OCI-LY7 (cell line): ENCODE data around the gene MMP21. TPM values are rescaled to one million over a fixed set of nuclear protein-coding genes. Genes with fewer than 3 reads are reported as not detected.

Source experiments
- BruUV-seq: library from RNA; stranded (reverse); fragments of 400-500 nt; replicated peaks from 2 replicates; lab custom pipeline; 2021; lab: Mats Ljungman, UMichigan
- CTCF ChIA-PET: fragments of 300-600 bp; sonication (Branson Sonifier 250); formaldehyde crosslinking; loops from one replicate; lab custom pipeline; 2022; ENCODE audit warnings: antibody characterized with exemption; ENCODE audit not compliant: unreplicated experiment; lab: Charles Lee
- POLR2A ChIA-PET: fragments of 300-600 bp; sonication (Branson Sonifier 250); formaldehyde crosslinking; loops from one replicate; lab custom pipeline; 2022; ENCODE audit warnings: antibody characterized with exemption; lab: Charles Lee
- DNase-seq: peaks from one replicate; pipeline ENCODE4 v3.0.0-alpha.2; 2015; ENCODE audit warnings: low spot score
- H2AFZ ChIP-seq: fragments of 200-600 bp; sonication (generic), shearing (Covaris generic); 2 replicates; pipeline ENCODE4 v1.6.1; 2014; ENCODE audit warnings: mild to moderate bottlenecking, antibody characterized with exemption, low read length, moderate library complexity
- H3K27ac ChIP-seq: fragments of 200-600 bp; sonication (generic); 2 replicates; pipeline ENCODE4 v1.5.1; 2014; ENCODE audit warnings: mixed run types, low read depth, mild to moderate bottlenecking, moderate library complexity, low read length, inconsistent platforms; ENCODE audit not compliant: poor library complexity, severe bottlenecking
- H3K36me3 ChIP-seq: fragments of 200-600 bp; sonication (generic); 2 replicates; pipeline ENCODE4 v1.6.1; 2014; ENCODE audit warnings: mild to moderate bottlenecking, antibody characterized with exemption, low read length, moderate library complexity, mixed read lengths; ENCODE audit not compliant: insufficient read depth
- H3K4me1 ChIP-seq: fragments of 200-600 bp; sonication (generic); 2 replicates; pipeline ENCODE4 v1.5.1; 2014; ENCODE audit warnings: mild to moderate bottlenecking, low read length; ENCODE audit not compliant: insufficient read depth, poor library complexity, severe bottlenecking
- H3K4me2 ChIP-seq: fragments of 200-600 bp; sonication (generic); 2 replicates; pipeline ENCODE4 v1.6.1; 2014; ENCODE audit warnings: mild to moderate bottlenecking, low read length
- H3K4me3 ChIP-seq: fragments of 200-600 bp; sonication (generic); 2 replicates; pipeline ENCODE4 v1.5.1; 2014; ENCODE audit warnings: mild to moderate bottlenecking, low read depth, low read length; ENCODE audit not compliant: poor library complexity, severe bottlenecking
- H3K79me2 ChIP-seq: fragments of 200-600 bp; sonication (generic); 2 replicates; pipeline ENCODE4 v1.6.1; 2016; ENCODE audit warnings: low read depth, mild to moderate bottlenecking, low read length, moderate library complexity, mixed read lengths; ENCODE audit not compliant: insufficient read depth
- H3K9me2 ChIP-seq: fragments of 200-600 bp; sonication (generic); 2 replicates; pipeline ENCODE4 v1.6.1; 2016; ENCODE audit warnings: mild to moderate bottlenecking, low read length, mixed read lengths; ENCODE audit not compliant: insufficient read depth
- H3K9me3 ChIP-seq: fragments of 200-600 bp; sonication (generic); 2 replicates; pipeline ENCODE4 v1.6.1; 2014; ENCODE audit warnings: mild to moderate bottlenecking, mixed run types, low read length, mixed read lengths
- H4K20me1 ChIP-seq: fragments of 200-600 bp; sonication (generic); 2 replicates; pipeline ENCODE4 v1.6.1; 2014; ENCODE audit warnings: mild to moderate bottlenecking, antibody characterized with exemption, low read length, moderate library complexity, mixed read lengths; ENCODE audit not compliant: insufficient read depth
- CTCF ChIP-seq: fragments of 200-600 bp; sonication (generic); conservative IDR thresholded peaks from 2 replicates; pipeline ENCODE4 v1.5.1; 2014; ENCODE audit warnings: mild to moderate bottlenecking, antibody characterized with exemption, low read length, moderate library complexity, mixed read lengths
- EZH2phosphoT487 ChIP-seq: fragments of 200-600 bp; sonication (generic); IDR thresholded peaks from 2 replicates; pipeline ENCODE4 v1.6.1; 2018; ENCODE audit warnings: low read depth, borderline replicate concordance, mild to moderate bottlenecking, mixed run types, antibody characterized with exemption, low read length, moderate library complexity, mixed read lengths
- intact Hi-C: fragments of 100-400 bp; cut with micrococcal nuclease; formaldehyde crosslinking; loops from one replicate; pipeline ENCODE4 v1.10.0; 2022; ENCODE audit not compliant: unreplicated experiment
- total RNA-seq, 2 experiments: library from RNA; depleted of rRNA in 1 of 2; stranded (reverse); fragments of >200 nt in 1 of 2; shearing (Covaris generic) in 1 of 2; gene quantifications; 2 replicates each; pipeline ENCODE4 v1.2.3, GENCODE V29; 2014 to 2022

The MMP21 gene
- total RNA-seq, 2 experiments from 2014 or later: not detected

- no peaks in the 10 kb centered on the region for H3K36me3 ChIP-seq
- no peak overlapping the region for H3K4me2 ChIP-seq
- no peaks in the 10 kb centered on the region for H3K9me3 ChIP-seq
- BruUV-seq: no TSS peak
- no peak overlapping the region for H3K4me3 ChIP-seq
- peaks cover 6% of the 10 kb centered on the region for H3K4me1 ChIP-seq
- intact Hi-C loops: no loop called here
- no peak for DNase-seq
- ChIA-PET CTCF (no interaction called here), POLR2A (interaction anchor here (1.0 to 3.2 kb wide), 3 partner anchors 13 to 26 kb away, joined by 3 to 27 read pairs (median 6); no protein-coding TSS in a partner anchor)
- no peaks in the 10 kb centered on the region for H3K79me2 ChIP-seq
- no peak overlapping the region for H3K27ac ChIP-seq
- no peak overlapping the region for H2AFZ ChIP-seq
- TF ChIP-seq EZH2phosphoT487: no peak
- TF ChIP-seq CTCF: no peak
- no peaks in the 10 kb centered on the region for H3K9me2 ChIP-seq
- H4K20me1 ChIP-seq: no peaks in the 10 kb centered on the region
Measured at GRCh38 chr10:125782616-125783015, 7.0 kb upstream of the MMP21 start.

DNA sequence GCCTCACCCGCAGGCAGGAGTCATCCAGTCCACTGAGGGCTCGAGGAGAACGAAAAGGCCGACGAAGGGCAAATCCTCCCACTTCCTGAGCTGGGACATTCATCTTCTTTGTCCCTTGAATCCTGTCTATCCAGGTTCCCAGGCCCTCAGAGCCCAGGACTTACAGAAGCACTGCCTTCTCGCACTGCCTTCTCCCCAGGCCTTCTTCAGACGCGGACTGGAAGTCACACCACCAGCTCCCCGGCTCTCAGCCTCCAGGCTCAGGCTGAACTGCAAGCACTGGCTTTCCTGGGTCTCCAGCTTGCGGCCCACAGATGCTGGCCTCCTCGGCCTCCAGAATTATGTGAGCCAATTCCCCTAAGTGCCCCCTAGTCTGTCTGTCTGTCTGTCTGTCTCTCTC, 6.4 kb upstream of the MMP21 start:
- POLR2A ChIA-PET: interaction anchor here (2.0 kb wide), 1 partner anchor 14 kb away, joined by 6 read pairs; no protein-coding TSS in a partner anchor
- peaks cover 6% of the 10 kb centered on the region for H3K4me1 ChIP-seq
- H3K4me2 ChIP-seq: no peak overlapping the region
- H3K9me2 ChIP-seq: no peaks in the 10 kb centered on the region
- CTCF ChIA-PET: no interaction called here
- DNase-seq: no peak
- H3K9me3 ChIP-seq: no peaks in the 10 kb centered on the region
- TF ChIP-seq EZH2phosphoT487: no peak
- no peak for TF ChIP-seq CTCF
- no peaks in the 10 kb centered on the region for H4K20me1 ChIP-seq
- no peak overlapping the region for H3K27ac ChIP-seq
- no TSS peak for BruUV-seq
- H3K36me3 ChIP-seq: no peaks in the 10 kb centered on the region
- H3K79me2 ChIP-seq: no peaks in the 10 kb centered on the region
- intact Hi-C loops: no loop called here
- no peak overlapping the region for H3K4me3 ChIP-seq
- H2AFZ ChIP-seq: no peak overlapping the region

DNA sequence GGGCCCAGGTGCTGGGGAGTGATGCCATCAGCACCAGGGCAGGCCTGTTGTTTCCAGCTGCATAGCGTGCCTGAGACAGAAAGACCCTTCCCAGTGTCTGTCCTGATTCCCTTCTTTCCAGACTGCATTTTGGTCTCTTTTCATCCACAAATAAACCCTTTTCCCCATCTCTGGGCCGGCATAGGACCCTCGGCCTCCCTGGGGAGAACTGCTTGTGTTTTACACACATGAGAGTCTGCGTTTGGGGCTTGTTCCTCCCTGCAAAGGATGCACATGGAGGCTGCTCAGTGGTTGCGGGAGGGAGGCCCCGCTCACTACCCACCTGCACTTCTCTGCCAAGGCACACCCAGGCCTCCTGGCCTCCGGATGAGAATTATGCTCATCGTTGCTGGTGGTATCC, 5.8 kb upstream of the MMP21 start:
- peaks cover 6% of the 10 kb centered on the region for H3K4me1 ChIP-seq
- no peak overlapping the region for H3K27ac ChIP-seq
- no peaks in the 10 kb centered on the region for H3K9me2 ChIP-seq
- ChIA-PET CTCF (no interaction called here), POLR2A (interaction anchor here (0.6 kb wide), 1 partner anchor 35 kb away, joined by 3 read pairs; no protein-coding TSS in a partner anchor)
- H3K4me3 ChIP-seq: no peak overlapping the region
- no peaks in the 10 kb centered on the region for H4K20me1 ChIP-seq
- no TSS peak for BruUV-seq
- H3K36me3 ChIP-seq: no peaks in the 10 kb centered on the region
- no peak overlapping the region for H3K4me2 ChIP-seq
- H3K79me2 ChIP-seq: no peaks in the 10 kb centered on the region
- no peaks in the 10 kb centered on the region for H3K9me3 ChIP-seq
- no peak for DNase-seq
- no peak overlapping the region for H2AFZ ChIP-seq
- TF ChIP-seq CTCF (no peak), EZH2phosphoT487 (no peak)
- intact Hi-C loops: no loop called here
